Vagina (tissue), 2 donors: Measurements from ENCODE around the gene PLGRKT.

Source experiments
- CTCF ChIP-seq, 3 experiments: fragments of 450-650 bp in 2 of 3; fragments of 200-600 bp in 1 of 3; sonication (generic) in 1 of 3; IDR thresholded peaks; one replicate each; pipeline ENCODE4 v1.5.1; 2017 to 2019; ENCODE audit warnings: antibody characterized with exemption in 3 of 3, mild to moderate bottlenecking in 2 of 3, moderate library complexity in 2 of 3
- POLR2A ChIP-seq, 2 donors: fragments of 450-650 bp; IDR thresholded peaks; one replicate each; pipeline ENCODE4 v1.6.1; 2017; ENCODE audit warnings: antibody characterized with exemption in 2 of 2, mild to moderate bottlenecking in 2 of 2, moderate library complexity in 2 of 2

GRCh38 chr9:5459289-5459829 is 21.6 kb upstream of the PLGRKT start:
- TF ChIP-seq POLR2A (IDR thresholded peaks at IDR 0.05) (no peak), CTCF (IDR thresholded peaks at IDR 0.05) (no peak)
